Hematopoietic multipotent progenitor cell treated with erythropoietin and hydrocortisone succinate and interleukin-3 and kit ligand, for 15 days (in vitro differentiated cells): Measurements from ENCODE around the gene CMKLR1.

ENCODE experiments used
- DNase-seq: peaks from one replicate; pipeline ENCODE4 v3.0.0-alpha.2; 2015; ENCODE audit warnings: low spot score

Gene CMKLR1

DNA sequence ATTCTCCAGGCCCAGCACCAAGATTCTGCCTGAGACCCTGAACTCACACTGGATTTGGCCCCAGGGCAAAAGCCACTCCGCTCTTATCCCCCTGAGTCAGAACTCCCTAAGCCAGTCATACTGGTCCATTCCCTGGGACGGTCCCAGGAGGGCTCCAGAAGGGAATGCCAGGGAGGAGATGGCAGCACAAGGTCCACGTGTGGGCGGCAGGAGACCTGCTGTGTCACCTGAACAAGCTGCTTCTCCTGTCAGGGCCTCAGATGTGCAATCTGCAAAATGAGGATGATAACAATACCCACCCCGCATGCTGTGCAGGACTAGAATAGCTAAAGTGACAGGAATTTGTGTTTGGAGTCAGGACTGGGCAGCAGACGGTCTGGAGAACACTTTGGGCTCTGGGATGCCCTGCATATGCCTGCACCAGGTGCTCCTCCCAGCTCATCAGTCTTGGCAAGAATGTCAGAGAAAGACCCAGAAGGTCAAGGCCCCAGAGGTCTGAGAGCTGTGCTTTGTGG lies 40.3 kb downstream of the CMKLR1 start:
- no peak for DNase-seq

DNA sequence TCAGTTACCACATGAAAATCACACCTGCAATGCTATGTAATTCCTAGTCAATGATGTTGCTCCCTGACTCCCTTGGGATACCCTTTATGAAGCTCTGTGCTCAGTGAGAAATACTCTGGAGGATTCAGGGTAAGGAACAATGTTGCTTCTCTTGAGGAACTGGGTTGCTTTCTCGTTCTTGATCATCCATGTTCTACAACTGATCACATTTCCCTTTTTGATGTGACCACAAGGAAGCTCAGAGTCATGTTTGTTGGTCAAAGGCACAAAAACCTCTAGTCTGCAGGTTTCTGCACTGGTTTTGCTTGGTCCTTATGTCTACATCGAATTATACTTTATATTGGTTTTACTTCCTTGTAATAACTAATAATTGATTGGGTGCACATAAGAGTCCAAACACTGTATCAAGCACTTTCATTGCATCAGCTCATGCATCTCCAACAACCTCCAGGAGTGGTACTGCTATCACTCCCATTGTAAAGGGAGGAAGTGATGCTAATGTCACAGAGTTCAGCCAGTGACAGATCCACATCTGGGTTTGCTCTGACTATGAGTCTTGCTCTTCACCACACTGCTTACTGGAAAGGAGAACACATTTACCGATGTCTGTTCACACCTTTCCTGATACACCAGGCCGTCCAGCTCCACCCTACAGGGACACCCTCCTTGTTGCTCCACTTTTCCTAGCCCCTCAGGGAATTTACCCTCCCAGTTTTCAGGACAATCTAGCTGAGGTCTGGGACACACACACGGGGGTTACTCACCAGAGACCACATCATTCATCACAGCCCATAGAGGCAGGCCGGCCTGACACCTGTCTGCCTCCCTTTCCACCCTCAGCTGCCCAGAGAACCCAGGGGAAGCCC lies 41.0 kb downstream of the CMKLR1 start:
- DNase-seq = no peak

DNA sequence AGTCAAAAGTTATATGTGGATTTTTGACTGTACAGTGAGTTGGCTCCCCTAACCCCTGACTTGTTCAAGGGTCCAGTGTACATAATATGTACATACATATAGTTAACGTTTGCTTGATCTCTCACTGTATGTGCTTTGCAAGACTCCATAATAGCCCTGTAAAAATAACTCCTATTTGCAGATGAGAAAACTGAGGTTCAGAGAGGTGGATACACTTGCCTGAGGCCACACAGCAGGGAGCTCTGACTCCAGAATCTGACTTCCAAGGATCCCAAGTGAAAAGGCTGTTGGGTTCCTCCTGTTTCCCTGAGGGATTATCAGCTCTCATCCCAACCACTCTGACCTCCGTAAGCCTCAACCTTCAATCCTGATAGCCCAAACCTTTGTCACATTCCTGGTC lies 41.7 kb downstream of the CMKLR1 start:
- no peak for DNase-seq

DNA sequence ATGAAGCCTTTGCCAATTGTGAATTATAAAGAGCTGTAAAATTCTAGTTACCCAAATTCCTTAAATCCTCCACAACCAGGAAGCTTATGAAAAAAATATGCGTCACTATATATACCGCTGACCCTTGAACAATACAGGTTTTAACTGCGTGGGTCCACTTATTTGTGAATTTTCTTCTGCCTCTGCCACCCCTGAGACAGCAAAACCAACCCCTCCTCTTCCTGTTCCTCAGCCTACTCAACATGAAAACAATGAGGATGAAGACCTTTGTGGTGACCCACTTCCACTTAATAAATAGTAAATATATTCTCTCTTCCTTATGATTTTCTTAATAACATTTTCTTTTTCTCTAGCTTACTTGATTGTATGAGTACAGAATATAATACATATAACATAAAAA lies 42.2 kb downstream of the CMKLR1 start:
- no peak for DNase-seq

DNA sequence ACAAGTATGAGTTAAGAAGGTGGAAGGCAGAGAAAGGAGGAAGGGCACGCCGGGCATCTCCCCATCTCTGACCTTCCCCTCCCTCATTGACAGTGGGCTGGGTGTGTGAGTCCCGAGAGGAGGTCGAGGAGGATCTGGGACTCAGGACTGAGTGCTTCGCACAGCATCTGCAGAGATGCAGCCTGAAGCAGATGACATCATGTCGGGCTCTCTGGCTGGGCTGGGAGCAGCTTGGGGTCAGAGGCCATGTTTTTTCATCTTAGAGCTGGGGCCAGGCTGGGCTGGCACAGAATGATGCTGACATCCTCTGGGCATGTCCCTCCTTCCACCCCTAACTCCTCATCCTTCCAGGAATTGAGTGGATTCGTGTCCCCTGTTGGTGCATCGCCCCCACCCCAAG lies 43.5 kb downstream of the CMKLR1 start:
- no peak for DNase-seq

DNA sequence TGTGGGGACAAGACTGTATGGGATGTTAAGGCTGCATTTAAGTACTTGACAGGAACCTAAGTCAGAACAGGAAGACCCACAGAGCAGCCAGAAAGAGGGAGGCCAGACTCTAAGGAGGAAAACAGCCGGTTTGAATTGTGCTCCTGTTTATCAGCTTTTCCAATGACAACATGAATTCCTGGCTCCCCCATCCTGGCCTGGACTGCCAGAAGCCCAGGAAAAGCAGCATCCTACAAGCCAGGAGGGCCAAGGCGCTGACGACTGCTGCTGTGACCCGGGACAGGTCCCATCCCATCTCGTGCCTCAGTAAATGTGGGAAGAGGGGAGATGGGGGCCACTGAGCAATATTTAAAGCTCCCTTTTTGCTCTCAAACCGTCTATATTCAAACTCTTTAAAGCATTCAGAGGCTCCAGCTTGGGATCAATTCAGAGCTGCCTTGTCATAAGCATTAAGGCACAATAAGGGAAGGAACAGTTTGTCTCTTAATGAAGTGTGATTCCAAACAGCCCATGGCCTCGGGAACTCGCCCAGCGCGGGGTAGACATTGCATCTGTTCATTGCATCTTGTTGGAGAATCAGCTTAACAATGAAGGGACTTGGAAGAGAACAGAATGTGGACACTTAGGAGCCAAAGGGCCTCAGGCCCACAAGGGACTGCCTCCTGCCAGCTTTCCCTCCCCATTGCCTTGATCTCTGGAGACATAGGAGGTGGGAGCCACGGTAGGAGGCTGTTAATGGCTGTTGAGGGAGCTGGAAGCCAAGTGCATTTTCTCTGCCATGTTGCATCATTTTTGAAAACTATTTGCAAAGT lies 49.6 kb downstream of the CMKLR1 start:
- DNase-seq = no peak

DNA sequence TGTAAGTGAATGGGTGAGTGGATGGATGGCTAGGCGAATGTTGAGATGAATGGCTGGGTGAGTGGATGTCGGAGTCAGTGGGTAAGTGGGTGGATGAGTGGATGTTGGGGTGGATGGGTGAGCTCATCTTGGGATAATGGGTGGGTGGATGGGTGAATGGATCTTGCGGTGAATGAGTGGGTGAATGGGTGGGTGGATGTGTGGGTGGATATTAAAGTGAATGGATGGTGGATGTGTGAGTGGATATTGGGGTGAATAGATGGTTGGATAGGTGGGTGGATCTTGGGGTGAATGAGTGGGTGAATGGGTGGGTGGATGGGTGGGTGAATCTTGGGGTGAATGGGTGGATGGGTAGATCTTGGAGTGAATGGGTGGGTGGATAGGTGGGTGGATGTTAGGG lies 51.9 kb downstream of the CMKLR1 start:
- no peak for DNase-seq

DNA sequence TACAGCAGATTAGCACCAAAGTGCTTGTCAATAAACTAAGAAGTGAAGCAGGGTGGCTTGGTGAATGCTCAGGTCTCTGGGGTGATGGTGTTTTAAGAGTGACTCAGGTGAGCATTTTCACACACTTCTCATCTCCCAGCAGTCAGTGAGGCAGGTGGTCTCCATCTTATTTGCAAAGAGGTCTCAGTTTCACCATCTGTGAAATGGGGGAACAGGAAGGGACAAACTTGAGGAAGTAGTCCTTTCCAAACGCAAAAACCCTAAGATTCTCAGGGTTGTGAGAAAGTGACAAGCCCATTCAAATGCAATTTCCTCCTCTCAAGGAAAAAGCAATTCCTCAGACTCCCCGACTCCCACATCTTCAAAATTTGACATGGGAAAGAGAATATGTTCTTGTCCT lies 54.1 kb downstream of the CMKLR1 start:
- no peak for DNase-seq

DNA sequence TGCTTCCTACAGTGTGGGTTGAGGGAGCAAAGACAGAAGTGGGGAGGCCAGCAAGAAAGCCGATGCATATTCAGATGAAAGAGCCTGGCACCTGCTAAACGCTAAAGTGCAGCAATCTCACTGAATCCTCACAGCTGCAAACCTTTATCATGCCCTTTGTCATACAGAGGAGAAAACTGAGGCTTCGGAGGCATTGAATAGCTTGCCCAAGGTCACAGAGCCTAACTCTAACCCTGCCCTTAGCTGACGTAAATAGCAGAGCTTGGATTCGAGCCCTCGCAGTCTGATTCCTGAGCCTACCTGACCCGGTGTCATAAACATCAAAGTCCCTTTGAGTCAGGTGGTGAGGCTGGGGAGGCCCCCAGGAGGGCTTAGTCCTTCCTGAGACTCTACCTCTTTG lies 54.9 kb downstream of the CMKLR1 start:
- no peak for DNase-seq

DNA sequence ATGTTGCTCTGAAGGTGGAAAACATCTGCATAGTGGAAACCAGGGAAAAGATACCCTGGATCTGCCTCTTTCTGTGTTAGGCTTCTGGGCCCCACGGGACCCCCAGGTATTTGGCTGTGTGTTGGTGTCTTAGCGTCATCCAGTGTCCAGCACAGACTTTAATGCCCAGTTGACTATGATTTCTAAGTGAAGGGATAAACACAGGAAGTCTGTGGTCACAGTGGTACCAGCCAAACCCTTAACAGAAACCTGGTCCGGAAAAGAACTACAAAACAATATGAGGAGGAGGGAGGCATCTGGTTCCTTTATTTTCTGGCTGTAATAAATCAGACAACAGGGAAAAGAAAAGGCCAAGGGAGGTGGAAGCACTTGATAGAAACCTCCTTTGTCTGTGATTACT lies 56.4 kb downstream of the CMKLR1 start:
- DNase-seq = no peak

DNA sequence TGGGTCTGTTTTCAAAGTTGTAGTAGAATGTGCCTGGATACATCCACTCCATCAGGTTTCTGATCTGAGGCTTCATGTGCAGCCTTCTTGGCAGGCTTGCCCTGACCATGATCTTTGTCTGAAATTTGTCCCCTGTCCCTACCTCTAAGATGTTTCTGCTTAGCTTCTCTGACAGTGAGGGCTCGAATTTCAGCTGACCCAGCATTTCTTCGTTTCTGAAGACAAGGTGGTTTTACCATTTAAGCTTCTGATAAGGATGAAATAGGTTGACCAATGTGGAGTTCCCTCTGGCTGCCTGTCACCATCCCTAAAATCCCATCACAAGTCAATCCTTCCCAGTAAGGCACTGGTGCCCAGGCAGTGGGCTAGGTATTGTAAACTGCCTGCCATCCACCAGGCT lies 57.0 kb downstream of the CMKLR1 start:
- no peak for DNase-seq

DNA sequence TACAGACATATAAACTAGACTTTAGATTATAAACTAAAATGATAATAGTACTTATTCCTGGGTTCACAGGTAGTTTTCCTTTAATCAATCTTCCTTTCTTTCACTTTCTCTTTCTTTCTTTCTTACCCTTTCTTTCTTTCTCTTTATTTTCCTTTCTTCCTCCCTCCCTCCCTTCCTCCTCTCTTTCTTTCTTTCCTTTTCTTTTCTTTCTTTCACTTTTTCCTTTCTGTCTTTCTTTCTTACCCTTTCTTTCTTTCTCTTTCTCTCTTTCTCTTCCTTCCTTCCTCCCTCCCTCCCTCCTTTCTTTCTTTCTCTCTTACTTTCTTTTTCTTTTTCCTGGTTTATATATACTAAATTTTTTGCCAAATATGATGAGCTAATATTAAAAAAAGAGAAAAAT lies 61.5 kb downstream of the CMKLR1 start:
- DNase-seq = no peak

DNA sequence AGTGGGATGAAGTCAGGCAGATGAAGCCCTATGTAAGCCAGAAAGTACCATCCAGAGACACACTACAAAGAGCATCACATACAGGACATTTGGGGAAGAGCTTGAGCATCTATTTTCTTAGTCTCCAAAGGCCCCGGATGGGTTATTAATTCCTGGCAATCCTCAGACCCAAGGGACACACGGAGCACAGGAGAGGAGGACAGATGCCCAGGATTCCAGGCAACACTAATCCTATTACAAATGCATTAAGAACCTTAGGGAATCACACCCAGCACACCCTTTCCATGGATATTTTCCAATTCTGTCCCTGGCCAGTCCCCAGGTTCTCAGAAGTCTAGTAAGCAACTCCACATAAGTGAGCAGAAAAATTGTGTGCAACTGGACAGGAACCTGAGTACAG lies 65.9 kb downstream of the CMKLR1 start:
- no peak for DNase-seq

DNA sequence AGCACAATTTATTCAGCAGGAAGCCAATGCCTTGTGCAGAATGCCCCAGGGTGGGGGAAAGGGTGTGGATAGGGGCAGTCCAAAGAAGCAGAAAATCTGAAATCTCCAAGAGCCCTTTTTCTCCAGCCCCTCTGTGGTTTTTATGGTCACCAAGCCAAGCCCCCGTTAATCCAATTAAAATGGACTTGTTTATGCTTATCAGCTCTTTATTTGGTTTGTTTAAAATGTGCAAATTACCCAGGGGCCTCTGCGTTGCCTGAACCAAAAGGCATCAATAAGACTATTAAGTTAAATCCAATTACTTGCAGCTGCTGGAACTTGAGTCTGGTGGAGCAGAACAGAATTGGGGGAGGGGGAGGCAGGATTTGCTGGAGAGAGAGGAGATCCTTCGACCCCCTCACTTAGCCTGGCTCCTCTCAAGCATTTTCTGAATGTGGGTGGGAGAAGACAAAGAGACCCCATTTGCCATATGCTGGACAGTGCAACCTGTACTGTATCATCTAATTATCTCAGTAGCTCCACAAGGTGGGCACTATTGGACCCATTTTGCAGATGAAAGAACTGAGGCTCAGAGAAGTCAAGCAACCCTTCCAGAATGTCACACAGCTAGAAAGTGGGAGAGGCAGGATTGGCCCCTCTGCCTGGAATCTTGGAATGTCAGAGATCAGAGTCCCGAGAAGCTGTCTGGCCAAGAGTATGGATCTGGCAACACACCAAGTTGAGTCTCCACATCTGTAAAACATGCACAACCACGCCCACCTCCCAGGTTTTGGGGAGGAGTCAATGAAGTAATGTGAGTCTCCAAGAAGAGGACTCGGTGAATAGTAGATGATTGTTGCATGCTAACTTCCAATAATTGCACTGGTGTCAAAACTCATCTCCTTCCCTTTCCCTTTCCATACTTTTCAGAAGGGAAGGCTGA lies 66.9 kb downstream of the CMKLR1 start:
- no peak for DNase-seq

DNA sequence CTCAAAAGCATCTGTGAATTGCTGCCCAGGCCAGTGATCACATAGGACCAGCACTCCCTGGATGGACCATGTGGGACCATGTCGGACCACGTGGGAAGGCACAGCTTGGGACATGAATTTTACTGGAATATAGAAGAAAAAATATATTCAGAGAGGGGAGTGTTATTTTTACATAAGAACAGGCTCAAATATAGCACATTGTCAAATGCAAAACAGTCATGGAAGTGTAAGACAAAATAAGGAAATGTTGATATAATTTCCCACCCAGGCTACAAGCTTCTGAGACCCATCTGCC lies 68.3 kb downstream of the CMKLR1 start:
- DNase-seq = no peak

DNA sequence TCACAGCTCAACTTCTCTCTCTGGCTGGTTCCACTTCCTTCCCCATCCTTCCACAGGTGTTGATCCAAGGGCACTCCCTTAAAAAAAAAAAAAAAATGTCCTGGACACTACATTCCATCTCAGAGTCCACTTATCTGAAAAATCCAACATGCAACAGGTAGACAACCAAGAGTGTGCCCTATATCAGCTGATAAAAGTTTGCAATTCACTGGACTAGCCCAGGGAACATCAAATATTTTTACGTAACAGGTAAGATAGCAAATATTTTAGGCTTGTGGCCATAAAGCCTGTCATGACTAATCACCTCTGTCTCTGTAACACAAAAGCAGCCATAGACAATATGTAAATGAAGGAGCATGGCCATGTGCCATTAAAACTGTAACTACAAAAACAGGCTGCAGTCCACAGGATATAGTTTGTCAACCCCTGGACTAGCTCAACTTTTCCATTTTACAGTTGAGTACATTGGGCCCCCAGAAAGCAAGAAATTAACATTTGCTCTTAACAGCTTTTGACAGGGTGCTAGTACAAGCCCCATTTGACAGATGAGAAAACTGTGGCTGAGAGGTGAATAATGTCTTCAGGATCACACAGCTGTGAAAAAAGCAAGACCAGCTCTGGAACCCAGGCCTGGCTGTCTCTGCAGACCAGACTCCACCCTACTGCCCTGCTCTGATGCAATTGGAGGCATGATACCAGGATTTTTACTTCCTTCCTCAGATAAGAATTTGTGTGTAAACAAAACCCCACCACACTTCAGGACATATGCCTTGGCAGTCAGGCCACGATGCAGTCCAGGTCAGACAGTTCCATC lies 68.9 kb downstream of the CMKLR1 start:
- DNase-seq = no peak

DNA sequence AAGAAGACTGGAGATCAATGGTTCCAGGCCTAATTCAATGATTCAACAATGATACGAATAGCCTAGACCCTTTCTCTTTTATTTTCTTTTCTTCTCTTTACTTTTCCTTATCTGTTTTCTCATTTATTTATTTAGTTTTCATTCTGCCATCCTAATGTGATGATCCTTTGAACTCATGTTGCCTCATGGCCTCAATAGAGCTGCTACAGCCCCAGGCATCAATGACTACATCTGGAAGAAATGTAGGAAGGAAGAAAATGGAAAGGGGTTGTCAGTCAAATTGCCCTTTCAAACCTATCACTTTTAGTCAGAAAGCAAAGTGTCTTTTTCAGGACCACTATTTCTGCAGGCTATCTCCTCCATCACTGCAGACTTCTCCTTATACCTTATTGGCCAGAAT lies 69.9 kb downstream of the CMKLR1 start:
- DNase-seq = no peak

DNA sequence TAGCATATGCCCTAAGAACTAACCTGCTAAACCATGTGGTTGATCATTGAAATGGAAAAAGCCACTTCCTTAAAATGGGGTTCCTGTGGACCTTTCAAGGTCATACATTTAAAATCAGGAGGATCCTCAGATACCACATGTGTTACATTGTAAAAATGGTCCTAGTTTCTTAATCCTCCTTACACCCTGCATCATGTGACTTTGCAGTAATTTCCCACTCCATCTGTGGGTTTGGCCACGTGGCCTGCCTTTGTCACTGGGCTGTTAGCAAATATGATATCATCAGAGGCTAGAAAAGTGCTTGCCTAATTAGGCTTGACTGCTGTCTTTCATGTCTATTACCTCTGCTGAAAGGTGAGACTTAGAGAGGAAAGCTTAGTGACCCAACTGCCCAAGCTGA lies 70.7 kb downstream of the CMKLR1 start:
- no peak for DNase-seq

DNA sequence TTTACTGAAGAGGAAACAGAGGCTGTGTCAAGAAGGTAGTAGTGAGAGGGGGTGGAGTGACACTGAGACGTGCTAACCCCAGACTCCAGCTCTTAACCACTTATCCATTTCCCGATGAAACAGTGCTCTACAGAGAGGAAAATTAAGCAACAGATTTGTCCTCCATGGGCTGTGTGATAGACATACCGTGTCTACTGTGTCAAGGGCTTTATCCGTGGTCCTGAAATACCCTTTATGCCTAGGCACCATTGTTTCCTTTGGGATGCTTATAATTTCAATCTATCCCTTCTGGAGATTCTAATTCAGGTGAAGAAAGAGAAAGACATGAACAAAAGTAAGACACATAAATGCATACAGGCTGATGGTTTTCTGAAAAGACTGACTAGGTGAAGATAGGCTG lies 71.7 kb downstream of the CMKLR1 start:
- DNase-seq = no peak

DNA sequence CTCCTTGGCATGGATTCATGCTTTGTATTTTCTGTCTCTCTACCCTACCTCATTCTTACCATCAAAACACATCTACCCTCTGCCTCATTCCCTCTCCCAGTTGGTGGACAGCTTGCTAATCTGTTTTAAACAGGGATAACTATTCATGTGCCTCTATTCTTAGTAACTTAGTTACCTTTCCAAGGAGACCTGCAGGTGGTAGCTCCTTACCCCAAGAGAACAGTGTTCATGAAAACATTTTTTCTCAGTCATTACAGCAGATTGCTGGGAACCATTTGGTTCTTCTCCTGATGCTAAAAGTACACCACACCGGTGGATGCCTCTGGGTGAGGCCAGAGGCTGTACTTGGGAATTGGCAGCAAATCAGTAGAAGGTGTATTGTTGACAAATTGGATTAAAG lies 73.0 kb downstream of the CMKLR1 start:
- DNase-seq = no peak

DNA sequence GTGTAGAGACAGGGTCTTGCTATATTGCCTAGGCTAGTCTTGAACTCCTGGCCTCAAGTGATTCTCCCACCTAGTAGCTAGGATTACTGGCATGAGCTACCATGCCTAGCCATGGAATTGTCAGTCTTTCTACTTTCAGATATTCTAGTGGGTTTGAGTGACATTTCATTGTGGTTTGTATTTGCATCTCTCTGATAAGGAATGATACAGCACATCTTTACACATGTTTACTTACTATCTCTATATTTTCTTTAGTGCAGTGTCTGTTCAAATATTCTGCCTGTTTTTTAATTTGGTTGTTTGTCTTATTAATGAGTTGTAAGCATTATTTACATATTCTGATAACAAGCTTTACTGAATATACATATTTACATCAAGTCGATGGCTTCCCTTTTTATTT lies 73.6 kb downstream of the CMKLR1 start:
- no peak for DNase-seq

DNA sequence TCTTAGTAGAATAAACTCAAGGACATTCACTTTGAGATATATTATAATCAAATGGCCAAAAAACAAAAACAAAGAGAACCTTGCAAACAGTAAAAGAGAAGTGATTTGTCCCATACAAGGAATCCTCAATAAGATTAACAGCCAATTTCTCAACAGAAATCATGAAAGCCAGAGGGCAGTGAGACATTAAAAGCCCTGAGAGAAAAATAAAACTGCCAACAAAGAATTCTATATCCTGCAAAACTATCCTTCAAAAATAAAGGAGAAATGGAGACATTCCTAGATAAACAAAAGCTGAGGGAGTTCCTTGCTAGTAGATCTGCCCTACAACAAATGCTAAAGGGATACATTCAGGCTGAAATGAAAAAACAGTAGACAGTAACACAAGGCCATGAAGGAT lies 78.1 kb downstream of the CMKLR1 start:
- DNase-seq = no peak
